HepG2 (cell line): ENCODE measurements around the gene CPT1B. TPM values are rescaled to one million over a fixed set of nuclear protein-coding genes. Genes with fewer than 3 reads are reported as not detected.

Experiments used
- CBX2 ChIP-seq, 2 experiments: fragments of 200-600 bp in 1 of 2; sonication (generic); formaldehyde crosslinking in 1 of 2; IDR thresholded peaks; 2 replicates each; pipeline versions ENCODE4 v1.7.0 to v1.8.1; 2018 to 2022; ENCODE audit warnings: low read depth in 2 of 2, low read length in 1 of 2, mild to moderate bottlenecking in 1 of 2, missing genetic modification reagents in 1 of 2
- FOXK2 ChIP-seq: fragments of 450-650 bp; IDR thresholded peaks from 2 replicates; pipeline ENCODE4 v1.6.1; 2016
- LBX2 ChIP-seq: sonication (generic); formaldehyde crosslinking; IDR thresholded peaks from 2 replicates; pipeline ENCODE4 v1.5.0; 2020; ENCODE audit warnings: missing genetic modification reagents, mild to moderate bottlenecking, borderline replicate concordance
- MXI1 ChIP-seq: IDR thresholded peaks from 3 replicates; pipeline ENCODE4 v1.6.1; 2012; ENCODE audit warnings: low read depth, low read length, inconsistent platforms, borderline replicate concordance
- PITX1 ChIP-seq: sonication (generic); formaldehyde crosslinking; IDR thresholded peaks from 2 replicates; pipeline ENCODE4 v1.5.1; 2020; ENCODE audit warnings: mild to moderate bottlenecking, missing genetic modification reagents
- SMYD3 ChIP-seq: sonication (generic); formaldehyde crosslinking; IDR thresholded peaks from 2 replicates; pipeline ENCODE4 v1.8.1; 2023; ENCODE audit warnings: mild to moderate bottlenecking, missing genetic modification reagents
- TGIF2 ChIP-seq: IDR thresholded peaks from 2 replicates; pipeline ENCODE4 v1.6.1; 2016; ENCODE audit warnings: control low read depth, missing compliant biosample characterization
- ZBTB37 ChIP-seq: sonication (generic); formaldehyde crosslinking; IDR thresholded peaks from 2 replicates; pipeline ENCODE4 v1.4.0; 2020; ENCODE audit warnings: mild to moderate bottlenecking, missing genetic modification reagents
- ZNF263 ChIP-seq: sonication (generic); formaldehyde crosslinking; IDR thresholded peaks from 2 replicates; pipeline ENCODE4 v1.4.0; 2020; ENCODE audit warnings: missing genetic modification reagents
- ZNF737 ChIP-seq: sonication (generic); formaldehyde crosslinking; IDR thresholded peaks from 2 replicates; pipeline ENCODE4 v1.5.0; 2020; ENCODE audit warnings: missing genetic modification reagents, mild to moderate bottlenecking, borderline replicate concordance
- polyA plus RNA-seq, 8 experiments: library from polyadenylated mRNA; depleted of rRNA in 3 of 8; stranded (reverse) in 7 of 8; unstranded in 1 of 8; fragments of >200 nt; fragmentation: Illumina TruSeq in 4 of 8; extraction: Trizol in 4 of 8; gene quantifications; 2 replicates each; pipeline versions ENCODE4 v1.2.1 to v1.2.3, GENCODE V29; 2011 to 2016; ENCODE audit warnings: low read depth in 4 of 8, missing spikeins in 1 of 8, mixed read lengths in 1 of 8; ENCODE audit not compliant: insufficient read depth in 1 of 8
- total RNA-seq, 5 experiments: library from RNA; depleted of rRNA; stranded (reverse); fragments of >200 nt; fragmentation: Illumina TruSeq; extraction: Trizol; gene quantifications; 2 replicates each; pipeline ENCODE4 v1.2.3, GENCODE V29; 2016; ENCODE audit warnings: low read depth in 1 of 5

Gene CPT1B
- total and polyA plus RNA-seq, 2 of the 13 experiments (the other 11 are each of a cell fraction or from before 2014, with no cell fraction given): 9.2 to 19.5 TPM

- TF ChIP-seq ZBTB37 (no peak), ZNF737 (CRISPR knock-in tag) (no peak), FOXK2 (no peak), MXI1 (peak; percentile 41; the same call in 1 of the 3 replicates), SMYD3 (0 out of 2 replicates have a peak, but pooled peaks have one; percentile 41), ZNF263 (CRISPR knock-in tag) (peak; percentile 90), CBX2 (IDR thresholded peaks at IDR 0.05; ENCODE audit: low read depth, low read length) (no peak), CBX2 (CRISPR knock-in tag; IDR thresholded peaks at IDR 0.05; ENCODE audit: low read depth) (no peak), LBX2 (CRISPR knock-in tag) (0 out of 2 replicates have a peak, but pooled peaks have one; percentile 50), PITX1 (CRISPR knock-in tag) (no peak), TGIF2 (CRISPR knock-in tag) (peak; percentile 60; the same call in 1 of the 2 replicates)
Observed at GRCh38 chr22:50622723-50623327, 44.6 kb upstream of the CPT1B start (continued).
